VCaP (cell line): Measurements from ENCODE around the gene DEPDC7.
"Not testable (repeated sequence)": the region's sequence is repeated elsewhere in the genome, so short reads cannot be mapped to it uniquely, and the experiment has no call there.

Experiments used
- H3K27ac ChIP-seq: fragments of 450-650 bp; 2 replicates; pipeline ENCODE4 v1.5.1; 2017
- TF ChIP-seq, protein P1 (sequence below): fragments of 450-650 bp; conservative IDR thresholded peaks from 2 replicates; pipeline ENCODE4 v1.5.1; 2017; ENCODE audit warnings: mild to moderate bottlenecking, moderate library complexity

Gene DEPDC7

DNA sequence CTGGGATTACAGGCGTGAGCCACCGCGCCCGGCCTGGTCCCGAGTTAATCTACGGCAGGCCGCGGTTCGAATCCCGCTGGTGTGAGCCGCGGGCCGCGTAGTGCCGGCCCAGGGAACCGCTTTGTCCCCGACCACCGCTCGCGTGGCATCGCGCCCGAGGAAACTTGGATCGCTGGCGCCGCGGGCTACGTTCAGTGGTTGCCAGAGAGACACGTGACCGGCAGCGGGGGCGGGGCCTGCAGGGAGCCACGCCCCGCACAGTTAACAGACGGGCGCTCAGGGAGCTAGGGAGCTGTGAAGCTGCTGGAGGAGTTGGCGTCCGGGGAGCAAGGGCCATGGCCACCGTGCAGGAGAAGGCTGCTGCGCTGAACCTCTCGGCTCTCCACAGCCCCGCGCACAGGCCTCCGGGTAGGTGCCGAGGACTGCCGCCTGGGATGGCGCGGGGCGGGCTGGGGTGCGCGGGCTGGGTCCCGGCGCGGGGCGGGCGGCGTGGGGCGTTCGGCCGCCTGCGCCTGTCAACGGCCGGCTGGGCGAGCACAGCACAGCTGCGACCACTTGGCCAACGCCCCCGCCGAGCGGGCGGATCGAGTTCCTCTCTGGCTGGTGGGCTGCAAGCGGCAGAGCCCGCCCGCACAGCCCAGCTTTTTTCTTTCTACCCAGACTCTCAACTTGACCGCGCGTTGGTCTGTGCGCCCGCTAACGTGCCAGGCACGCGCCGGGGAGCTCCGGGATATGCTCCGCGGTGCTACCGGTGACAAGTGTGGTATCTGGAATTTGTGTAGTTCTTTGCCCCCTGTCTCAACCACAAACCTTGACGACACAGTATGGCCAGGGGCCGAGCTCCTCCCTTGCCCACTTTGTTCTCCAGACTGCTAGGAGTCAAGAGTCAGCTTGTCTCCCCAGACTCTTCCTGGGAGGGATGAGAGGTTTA lies at the start of gene DEPDC7:
Gene DEPDC7, plus strand, starts transcription at position 258 of the 931 bp plus-strand sequence. Its CDS starts 78 bp downstream, at position 336.
- TF ChIP-seq, protein P1, sequence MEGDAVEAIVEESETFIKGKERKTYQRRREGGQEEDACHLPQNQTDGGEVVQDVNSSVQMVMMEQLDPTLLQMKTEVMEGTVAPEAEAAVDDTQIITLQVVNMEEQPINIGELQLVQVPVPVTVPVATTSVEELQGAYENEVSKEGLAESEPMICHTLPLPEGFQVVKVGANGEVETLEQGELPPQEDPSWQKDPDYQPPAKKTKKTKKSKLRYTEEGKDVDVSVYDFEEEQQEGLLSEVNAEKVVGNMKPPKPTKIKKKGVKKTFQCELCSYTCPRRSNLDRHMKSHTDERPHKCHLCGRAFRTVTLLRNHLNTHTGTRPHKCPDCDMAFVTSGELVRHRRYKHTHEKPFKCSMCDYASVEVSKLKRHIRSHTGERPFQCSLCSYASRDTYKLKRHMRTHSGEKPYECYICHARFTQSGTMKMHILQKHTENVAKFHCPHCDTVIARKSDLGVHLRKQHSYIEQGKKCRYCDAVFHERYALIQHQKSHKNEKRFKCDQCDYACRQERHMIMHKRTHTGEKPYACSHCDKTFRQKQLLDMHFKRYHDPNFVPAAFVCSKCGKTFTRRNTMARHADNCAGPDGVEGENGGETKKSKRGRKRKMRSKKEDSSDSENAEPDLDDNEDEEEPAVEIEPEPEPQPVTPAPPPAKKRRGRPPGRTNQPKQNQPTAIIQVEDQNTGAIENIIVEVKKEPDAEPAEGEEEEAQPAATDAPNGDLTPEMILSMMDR = no peak
- peak within 1 kb of the TSS; percentile 44; the same call in 1 of the 2 replicates for H3K27ac ChIP-seq

DNA sequence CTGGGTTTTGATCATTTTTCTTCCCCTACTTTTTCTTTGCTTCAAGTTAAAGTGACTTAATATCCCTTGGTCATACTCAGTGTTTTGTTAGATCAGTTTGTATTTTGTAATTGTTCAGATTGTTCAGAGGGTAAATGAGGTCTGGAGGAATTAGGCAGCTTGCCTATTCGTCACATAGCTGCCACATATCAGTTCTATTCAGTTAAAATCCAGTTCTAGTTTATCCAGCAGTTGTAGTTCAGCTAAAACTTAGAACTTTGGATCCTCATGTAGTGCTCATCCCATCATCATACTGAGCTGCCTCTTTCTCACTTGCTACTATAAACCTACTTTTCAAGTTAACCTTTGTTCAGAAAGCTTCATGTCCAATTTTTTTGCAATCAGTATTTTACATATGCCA lies 47.1 kb upstream of the DEPDC7 start:
- H3K27ac ChIP-seq = no peak overlapping the region
- TF ChIP-seq, protein P1 = no peak

DNA sequence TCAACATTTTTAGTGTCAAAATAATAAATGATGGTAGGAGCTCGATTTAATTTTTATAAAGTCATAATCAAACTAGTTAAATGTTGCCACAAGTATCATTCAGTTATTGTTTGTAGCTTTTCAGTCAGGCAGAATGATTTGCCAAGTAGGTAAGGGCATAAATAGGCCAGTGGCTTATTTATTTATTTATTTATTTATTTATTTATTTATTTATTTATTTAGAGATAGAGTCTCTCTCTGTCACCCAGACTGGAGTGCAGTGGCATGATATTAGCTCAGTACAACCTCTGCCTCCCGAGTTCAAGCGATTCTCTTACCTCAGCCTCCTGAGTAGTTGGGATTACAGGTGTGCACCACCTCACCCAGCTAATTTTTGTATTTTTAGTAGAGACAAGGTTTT lies 43.4 kb upstream of the DEPDC7 start:
- not testable (repeated sequence) for H3K27ac ChIP-seq

DNA sequence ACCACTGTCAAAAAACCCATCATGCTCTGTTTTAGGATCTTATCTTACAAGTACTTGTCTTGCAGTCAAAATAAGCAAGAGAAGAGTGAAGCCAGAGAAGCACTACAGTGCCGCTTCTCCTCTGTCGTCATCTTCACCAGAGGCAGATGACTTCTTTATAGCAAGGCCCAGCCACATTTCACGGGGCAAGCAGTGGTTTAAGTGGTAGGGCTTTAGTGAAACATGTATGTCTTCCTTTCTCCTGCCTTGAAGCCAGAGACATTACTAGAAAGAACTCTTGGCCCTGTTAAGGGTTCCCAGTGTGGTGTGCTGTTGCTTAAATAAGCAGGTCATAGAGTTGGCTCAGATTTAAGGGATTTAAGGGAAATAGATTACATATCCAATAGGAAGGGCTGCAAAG lies 42.9 kb upstream of the DEPDC7 start:
- no peak overlapping the region for H3K27ac ChIP-seq
- TF ChIP-seq, protein P1 = no peak

DNA sequence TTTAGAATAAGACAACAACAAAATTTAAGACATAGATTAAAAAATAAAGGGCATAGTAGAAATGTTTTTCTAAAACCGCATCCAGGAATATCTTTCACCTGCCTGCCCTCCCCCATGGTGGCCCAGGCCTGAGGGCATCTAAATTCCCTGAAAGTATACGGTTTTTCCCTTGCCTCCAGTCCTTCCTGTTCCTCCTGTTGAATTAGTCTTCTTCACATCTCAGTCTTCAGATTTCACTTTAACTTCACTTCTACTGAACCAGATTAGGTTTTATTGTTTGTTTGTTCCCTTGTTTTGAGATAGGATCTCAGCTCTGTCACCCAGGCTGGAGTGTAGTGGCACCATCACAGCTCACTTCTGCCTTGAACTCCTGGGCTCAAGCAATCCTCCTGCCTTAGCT lies 33.1 kb upstream of the DEPDC7 start:
- TF ChIP-seq, protein P1 = no peak
- H3K27ac ChIP-seq = peak overlapping the region; percentile 25; the same call in 1 of the 2 replicates

DNA sequence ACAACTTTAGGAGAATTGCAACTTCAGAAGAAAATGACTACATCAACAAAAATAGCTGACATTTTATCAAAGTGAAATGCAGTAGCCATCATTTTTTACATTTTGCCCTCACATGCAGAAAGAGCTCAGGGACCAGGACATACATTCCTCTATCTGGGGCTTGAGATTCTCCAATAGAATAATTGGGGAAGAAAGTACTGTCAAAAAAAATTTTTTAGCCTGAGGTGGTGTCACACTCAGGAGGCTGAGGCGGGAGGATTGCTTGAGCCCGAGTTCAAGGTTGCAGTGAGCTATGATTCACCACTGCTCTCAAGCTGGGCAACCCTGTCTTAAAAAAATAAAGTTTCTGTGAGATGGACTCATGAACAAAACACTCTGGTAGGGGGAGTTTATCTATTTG lies 32.2 kb upstream of the DEPDC7 start:
- no peak overlapping the region; the same call in 1 of the 2 replicates for H3K27ac ChIP-seq
- TF ChIP-seq, protein P1 = no peak

DNA sequence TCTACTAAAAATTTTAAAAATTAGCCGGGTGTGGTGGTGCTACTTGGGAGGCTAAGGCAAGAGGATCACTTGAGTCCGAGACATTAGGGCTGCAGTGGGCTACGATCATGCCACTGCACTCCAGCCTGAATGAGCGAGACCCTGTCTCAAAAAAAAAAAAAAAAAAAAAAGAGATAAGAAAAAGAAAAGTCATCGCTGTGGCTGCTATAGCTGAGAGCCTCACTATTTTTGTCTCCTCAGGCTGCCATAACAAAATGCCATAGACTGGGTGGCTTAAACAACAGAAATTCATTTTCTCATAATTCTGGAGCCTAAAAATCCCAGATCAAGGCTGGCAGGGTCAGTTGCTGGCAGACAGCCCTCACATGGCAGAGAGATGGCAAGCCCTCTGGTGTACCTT lies 30.1 kb upstream of the DEPDC7 start:
- TF ChIP-seq, protein P1 = no peak
- no peak overlapping the region for H3K27ac ChIP-seq

DNA sequence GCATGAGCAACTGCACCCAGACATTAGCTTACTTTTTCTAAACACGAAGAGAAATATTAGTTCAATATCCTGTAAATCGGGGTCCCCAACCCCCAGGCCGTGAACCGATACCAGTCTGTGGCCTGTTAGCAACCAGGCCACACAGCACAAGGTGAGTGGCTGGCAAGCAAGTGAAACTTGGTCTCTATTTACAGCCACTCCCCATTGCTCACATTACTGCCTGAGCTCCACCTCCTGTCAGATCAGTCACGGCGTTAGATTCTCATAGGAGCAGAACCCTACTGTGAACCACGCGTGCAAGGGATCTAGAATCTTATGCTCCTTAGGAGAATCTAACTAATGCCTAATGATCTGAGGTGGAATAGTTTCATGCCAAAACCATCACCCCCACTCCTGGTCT lies 27.8 kb upstream of the DEPDC7 start:
- TF ChIP-seq, protein P1 = no peak
- no peak overlapping the region for H3K27ac ChIP-seq
